T-helper 22 cell (primary cell): ENCODE data around the gene GTSE1.

Source experiments
- DNase-seq: peaks from one replicate; pipeline ENCODE4 v3.0.0-alpha.2; 2020; ENCODE audit warnings: low read depth

The GTSE1 gene

DNA sequence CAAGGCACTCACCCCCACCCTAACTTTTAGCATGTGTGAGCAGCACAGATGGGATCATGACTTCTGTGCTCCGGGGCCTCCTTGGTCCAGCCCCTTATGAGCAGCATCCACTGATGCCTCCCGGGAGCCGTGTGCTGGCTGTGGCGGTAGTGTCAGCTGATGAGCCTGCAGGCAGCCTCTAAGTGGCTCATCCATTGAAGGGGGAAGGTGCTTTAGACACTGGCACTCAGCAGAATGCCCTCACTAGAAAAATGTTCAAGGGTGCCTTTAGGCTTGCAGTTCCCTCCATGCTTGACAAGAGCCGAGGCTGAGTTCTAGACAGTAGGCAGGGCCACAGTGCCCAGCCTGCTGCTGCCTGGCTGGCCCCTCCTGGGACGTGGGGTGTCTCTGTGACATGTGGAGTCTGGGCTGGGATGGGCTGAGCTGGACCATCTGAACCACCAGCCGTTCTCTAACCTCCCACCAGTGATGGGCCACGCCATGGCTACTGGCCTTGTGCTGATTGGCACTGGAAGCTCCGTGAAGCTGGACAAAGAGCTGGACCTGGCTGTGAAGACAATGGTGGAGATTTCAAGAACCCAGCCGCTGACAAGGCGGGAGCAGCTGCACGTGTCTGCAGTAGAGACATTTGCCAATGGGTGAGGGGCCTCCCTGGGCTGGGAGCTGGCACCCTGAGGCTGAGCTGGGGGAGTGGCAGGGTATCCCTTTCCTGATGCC, 23.1 kb upstream of the GTSE1 start:
- no peak for DNase-seq

DNA sequence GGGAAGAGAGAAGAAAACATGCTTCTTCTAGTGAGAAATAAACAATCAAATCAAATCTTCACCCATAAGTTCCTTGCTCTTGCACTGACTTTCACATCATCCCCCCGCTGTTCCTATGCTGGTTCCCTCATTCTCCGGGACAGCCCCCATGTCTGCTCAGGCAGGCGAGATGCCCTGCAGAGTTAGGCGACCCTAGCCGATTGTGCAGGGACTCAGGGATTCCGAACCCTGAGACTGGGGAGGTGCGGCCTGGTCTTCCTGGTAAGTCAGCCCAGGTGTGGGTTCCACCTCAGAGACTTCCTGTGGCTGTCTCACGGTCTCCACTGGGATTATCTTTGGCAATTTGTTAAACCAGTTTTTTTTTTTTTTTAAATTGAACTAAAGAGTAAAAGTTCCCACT, 22.3 kb upstream of the GTSE1 start:
- DNase-seq = no peak

GRCh38 chr22:46275455-46276122, 21.1 kb upstream of the GTSE1 start:
- no peak for DNase-seq

DNA sequence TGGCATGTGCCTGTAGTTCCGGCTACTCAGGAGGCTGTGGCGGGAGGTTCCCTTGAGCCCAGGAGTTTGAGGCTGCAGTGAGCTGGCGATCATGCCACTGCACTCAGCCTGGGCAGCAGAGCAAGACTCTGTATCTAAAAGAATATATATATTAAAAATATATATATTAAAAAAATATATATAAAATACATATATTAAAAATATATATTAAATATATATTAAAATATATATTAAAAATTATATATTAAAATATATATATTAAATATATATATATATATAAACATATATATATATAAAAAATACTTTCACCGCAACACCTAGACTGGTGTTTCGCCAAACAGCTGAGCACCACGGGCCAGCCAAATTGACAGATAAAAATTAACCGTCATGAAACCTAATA, 20.1 kb upstream of the GTSE1 start:
- no peak for DNase-seq

- DNase-seq = no peak
Observed at GRCh38 chr22:46278656-46279645, 17.7 kb upstream of the GTSE1 start.

DNA sequence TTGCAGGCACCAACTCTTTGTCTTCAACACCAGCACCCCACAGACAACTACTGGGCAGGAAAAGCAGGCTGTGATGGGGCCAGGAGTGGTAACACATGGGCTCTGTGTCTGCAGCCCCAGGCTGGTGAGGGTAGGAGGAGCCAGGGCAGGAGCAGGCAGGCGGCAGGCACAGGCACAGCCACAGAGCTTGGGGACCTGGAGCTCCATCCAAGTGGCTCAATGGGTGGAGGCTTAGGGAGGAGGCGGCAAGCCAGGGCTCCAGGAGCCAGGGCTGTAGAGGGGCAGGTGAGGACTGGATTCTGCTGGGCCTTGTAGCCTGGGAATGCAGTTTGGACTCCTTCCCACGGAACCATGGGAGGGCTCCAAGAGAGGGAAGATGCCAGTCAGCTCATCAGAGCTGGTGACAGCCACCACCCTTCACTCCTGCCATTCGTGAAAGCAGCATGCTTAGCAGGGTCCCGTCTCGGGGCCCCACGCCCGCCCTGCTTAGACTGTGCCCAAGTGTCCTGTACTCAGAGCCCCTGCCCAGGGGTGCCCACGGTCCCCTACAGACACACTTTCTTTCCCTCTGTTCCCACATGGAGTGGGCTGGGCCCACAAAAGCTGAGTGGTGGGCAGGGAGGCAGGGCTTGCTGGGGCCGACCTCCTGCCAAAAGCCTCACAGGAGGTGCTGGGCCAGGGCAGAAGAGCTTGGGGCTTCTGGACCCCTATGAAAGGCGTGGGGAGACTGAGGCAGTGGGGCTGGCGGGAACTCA, 16.4 kb upstream of the GTSE1 start:
- no peak for DNase-seq

- DNase-seq = no peak
Observed at GRCh38 chr22:46280999-46281623, 15.6 kb upstream of the GTSE1 start.

DNA sequence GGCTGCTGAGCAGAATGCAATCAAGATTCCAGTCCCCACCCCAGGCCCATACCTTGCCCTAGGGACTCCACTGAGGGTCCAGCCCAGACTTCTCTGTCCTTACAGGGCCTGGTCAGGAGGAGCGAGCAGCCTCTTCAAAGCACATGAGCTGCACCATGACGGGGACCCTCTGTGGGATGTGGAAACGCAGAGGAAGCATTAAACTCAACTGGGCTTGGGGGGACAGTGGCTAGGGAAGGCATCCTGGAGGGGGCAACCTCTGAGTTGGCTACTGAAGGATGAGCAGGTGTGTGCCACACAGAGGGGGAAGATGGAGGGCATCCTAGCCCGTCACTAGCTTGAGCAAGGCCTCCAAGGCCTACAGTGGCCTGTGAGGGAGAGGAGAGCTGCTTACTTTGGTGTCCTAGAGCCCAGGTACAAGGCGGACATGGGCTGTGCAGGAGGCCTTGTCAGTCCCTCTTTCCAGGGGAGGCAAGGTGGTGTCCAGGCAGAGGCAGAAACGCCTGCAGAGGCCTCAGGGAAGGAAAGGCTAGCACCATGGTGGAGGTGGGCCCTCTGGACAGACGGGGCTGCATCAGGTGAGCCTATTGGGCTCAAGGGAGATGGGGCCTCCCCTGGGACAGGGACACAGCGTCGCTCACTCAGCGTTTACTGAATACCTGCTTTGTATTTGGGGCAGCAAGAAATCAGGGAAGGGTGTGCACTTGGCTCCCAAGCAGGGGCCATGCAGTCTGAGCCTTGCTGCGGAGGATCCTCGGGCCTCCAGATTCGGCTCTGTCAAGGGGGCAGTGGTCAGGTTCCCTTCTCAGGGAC, 14.6 kb upstream of the GTSE1 start:
- DNase-seq = no peak

GRCh38 chr22:46286006-46286405, 10.7 kb upstream of the GTSE1 start:
- DNase-seq = no peak

GRCh38 chr22:46286941-46287872, 9.5 kb upstream of the GTSE1 start:
- no peak for DNase-seq

DNA sequence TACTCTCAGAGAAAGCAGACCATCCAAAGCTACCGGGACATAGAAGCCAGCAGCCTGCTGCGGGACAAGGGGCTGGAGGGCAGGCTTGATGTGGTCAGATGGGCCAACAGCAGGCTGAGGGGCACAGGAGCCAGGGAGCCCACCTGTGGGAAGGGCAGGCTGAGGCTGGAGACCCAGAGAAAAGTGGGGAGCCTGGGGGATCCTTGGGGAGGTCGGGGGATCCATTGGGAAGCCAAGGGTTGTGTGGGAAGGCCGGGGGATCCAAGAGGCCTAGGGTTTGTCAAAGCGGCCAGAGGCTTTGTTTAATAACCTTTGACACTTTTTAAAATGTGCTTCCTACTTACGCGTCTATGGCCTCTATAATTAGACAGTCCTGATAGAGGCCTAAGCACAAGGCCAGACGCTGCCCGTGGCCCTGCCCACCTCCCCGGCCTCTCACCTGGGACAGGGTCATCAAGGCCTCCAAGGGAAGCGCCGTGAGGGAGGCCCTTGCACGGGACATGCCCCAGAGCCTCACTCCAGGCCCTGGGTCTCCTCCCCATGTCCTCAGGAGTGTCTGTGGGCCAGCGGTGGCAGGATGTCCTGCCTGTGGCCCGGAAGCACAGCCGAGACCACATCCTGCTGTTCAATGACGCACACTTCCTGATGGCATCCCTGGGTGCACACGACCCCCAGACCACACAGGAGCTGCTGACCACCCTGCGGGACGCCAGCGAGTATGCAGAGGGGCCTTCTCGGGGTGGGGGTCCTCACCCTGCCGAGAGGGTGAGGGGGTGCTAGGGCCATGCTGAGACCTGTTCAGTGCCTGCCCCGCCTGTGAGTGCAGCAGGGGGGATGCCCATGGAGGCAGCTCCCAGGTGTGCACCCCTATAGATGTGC, 8.6 kb upstream of the GTSE1 start:
- DNase-seq = no peak

GRCh38 chr22:46288846-46289243, 7.8 kb upstream of the GTSE1 start:
- DNase-seq = no peak

DNA sequence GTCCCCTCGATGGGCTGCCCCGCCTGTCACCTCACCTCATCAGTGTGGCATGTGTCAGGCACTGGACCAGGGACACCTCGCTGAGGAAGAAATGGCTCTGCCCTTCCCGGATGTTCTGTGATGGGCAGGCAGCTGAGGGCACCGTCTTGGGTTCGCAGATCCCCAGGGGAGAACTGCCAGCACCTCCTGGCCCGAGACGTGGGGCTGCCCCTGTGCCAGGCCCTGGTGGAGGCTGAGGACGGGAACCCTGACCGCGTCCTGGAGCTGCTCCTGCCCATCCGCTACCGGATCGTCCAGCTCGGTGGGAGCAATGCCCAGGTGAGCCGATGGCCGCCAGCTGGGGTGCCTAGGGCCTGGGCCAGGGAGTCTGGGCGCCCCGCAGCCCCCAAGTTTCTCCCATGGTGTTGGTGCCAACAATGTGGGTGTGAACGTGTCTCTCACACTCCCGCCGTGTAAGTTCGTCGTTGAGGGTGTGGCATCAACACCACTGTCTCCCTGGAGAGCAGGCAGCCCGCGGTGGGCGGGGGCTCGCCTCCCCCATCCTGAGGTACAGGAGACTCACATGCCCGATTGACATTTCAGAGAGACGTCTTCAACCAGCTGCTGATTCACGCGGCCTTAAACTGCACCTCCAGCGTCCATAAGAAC, 7.3 kb upstream of the GTSE1 start:
- no peak for DNase-seq

DNA sequence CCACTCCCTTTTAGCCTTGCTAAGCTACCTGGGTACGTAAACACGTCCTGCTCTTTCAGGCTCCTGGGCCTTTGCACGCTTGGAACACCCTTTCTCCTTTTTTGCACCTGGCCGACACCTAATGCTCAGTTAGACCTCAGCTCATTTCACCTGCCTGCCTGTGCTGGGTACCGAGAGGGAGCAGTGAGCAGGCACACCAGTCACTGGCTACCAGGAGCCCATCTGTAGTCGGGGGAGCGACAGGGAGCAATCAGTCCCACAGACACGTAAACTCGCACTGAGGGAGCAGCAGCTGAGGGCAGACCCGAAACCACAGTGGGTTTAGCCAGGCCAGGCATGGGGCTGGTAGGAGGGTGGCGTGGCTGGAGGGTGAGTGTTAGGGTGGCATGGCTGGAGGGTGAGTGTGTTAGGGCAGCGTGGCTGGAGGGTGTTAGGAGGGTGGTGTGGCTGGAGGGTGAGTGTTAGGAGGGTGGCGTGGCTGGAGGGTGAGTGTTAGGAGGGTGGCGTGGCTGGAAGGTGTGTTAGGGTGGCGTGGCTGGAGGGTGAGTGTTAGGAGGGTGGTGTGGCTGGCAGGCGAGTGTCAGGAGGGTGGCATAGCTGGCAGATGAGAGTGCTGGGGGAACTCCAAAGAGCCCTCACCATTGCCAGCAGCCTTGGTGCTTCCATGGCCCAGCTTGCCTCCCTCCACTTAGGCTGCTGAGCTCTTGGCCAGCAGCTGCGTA, 6.4 kb upstream of the GTSE1 start:
- DNase-seq = no peak

DNA sequence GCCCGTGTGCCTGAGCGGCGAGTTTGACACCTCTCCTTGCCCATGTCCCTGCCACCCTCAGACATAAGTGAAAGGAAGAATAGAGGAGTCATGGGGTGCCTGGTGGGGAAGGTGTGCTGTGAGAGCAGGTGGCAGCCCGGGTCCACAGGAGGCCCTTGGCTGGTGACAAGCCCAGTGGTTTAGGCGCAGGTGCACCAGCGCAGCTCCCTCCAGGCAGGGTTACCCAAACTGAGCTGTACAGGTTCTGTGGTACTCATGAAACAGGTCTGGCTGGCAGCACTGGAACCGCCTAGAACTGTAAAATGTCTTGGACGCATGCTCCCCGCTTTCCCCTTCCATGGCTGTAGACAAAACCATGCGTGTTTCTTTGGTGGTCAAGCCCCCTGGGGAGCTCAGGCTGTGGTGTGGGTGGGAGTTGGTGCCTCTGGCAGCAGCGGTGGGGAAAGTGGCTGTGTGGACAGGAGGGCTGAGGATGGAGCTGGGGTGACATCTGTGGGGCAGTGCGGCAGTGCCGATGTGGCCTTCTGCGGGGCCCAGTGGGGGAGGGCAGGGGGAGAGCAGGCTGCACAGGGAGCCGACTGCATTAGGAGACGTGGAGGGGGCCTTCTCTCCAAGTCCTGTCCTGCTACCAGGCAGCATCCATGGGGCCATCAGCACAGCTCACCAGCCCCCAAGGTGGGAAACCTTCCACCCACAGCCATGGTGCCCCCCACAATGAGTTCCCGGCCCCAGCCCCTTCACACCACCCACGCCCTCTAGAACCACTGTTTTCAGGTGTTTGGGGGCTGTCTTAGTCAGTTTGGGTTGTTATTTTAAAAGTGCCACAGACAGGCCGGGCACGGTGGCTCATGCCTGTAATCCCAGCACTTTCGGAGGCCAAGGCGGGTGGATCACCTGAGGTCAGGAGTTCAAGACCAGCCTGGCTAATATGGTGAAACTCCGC, 5.6 kb upstream of the GTSE1 start:
- no peak for DNase-seq

- no peak for DNase-seq
Observed at GRCh38 chr22:46292173-46292572, 4.5 kb upstream of the GTSE1 start.
